OCI-LY7 (cell line): Measurements from ENCODE around the gene SH3BGR. TPM values are rescaled to one million over a fixed set of nuclear protein-coding genes. Genes with fewer than 3 reads are reported as not detected.

ENCODE experiments used
- BruUV-seq: library from RNA; stranded (reverse); fragments of 400-500 nt; replicated peaks from 2 replicates; lab custom pipeline; 2021; lab: Mats Ljungman, UMichigan
- CTCF ChIA-PET: fragments of 300-600 bp; sonication (Branson Sonifier 250); formaldehyde crosslinking; loops from one replicate; lab custom pipeline; 2022; ENCODE audit warnings: antibody characterized with exemption; ENCODE audit not compliant: unreplicated experiment; lab: Charles Lee
- POLR2A ChIA-PET: fragments of 300-600 bp; sonication (Branson Sonifier 250); formaldehyde crosslinking; loops from one replicate; lab custom pipeline; 2022; ENCODE audit warnings: antibody characterized with exemption; lab: Charles Lee
- DNase-seq: peaks from one replicate; pipeline ENCODE4 v3.0.0-alpha.2; 2015; ENCODE audit warnings: low spot score
- H2AFZ ChIP-seq: fragments of 200-600 bp; sonication (generic), shearing (Covaris generic); 2 replicates; pipeline ENCODE4 v1.6.1; 2014; ENCODE audit warnings: mild to moderate bottlenecking, antibody characterized with exemption, low read length, moderate library complexity
- H3K27ac ChIP-seq: fragments of 200-600 bp; sonication (generic); 2 replicates; pipeline ENCODE4 v1.5.1; 2014; ENCODE audit warnings: mixed run types, low read depth, mild to moderate bottlenecking, moderate library complexity, low read length, inconsistent platforms; ENCODE audit not compliant: poor library complexity, severe bottlenecking
- H3K36me3 ChIP-seq: fragments of 200-600 bp; sonication (generic); 2 replicates; pipeline ENCODE4 v1.6.1; 2014; ENCODE audit warnings: mild to moderate bottlenecking, antibody characterized with exemption, low read length, moderate library complexity, mixed read lengths; ENCODE audit not compliant: insufficient read depth
- H3K4me1 ChIP-seq: fragments of 200-600 bp; sonication (generic); 2 replicates; pipeline ENCODE4 v1.5.1; 2014; ENCODE audit warnings: mild to moderate bottlenecking, low read length; ENCODE audit not compliant: insufficient read depth, poor library complexity, severe bottlenecking
- H3K4me2 ChIP-seq: fragments of 200-600 bp; sonication (generic); 2 replicates; pipeline ENCODE4 v1.6.1; 2014; ENCODE audit warnings: mild to moderate bottlenecking, low read length
- H3K4me3 ChIP-seq: fragments of 200-600 bp; sonication (generic); 2 replicates; pipeline ENCODE4 v1.5.1; 2014; ENCODE audit warnings: mild to moderate bottlenecking, low read depth, low read length; ENCODE audit not compliant: poor library complexity, severe bottlenecking
- H3K79me2 ChIP-seq: fragments of 200-600 bp; sonication (generic); 2 replicates; pipeline ENCODE4 v1.6.1; 2016; ENCODE audit warnings: low read depth, mild to moderate bottlenecking, low read length, moderate library complexity, mixed read lengths; ENCODE audit not compliant: insufficient read depth
- H3K9me2 ChIP-seq: fragments of 200-600 bp; sonication (generic); 2 replicates; pipeline ENCODE4 v1.6.1; 2016; ENCODE audit warnings: mild to moderate bottlenecking, low read length, mixed read lengths; ENCODE audit not compliant: insufficient read depth
- H3K9me3 ChIP-seq: fragments of 200-600 bp; sonication (generic); 2 replicates; pipeline ENCODE4 v1.6.1; 2014; ENCODE audit warnings: mild to moderate bottlenecking, mixed run types, low read length, mixed read lengths
- H4K20me1 ChIP-seq: fragments of 200-600 bp; sonication (generic); 2 replicates; pipeline ENCODE4 v1.6.1; 2014; ENCODE audit warnings: mild to moderate bottlenecking, antibody characterized with exemption, low read length, moderate library complexity, mixed read lengths; ENCODE audit not compliant: insufficient read depth
- CTCF ChIP-seq: fragments of 200-600 bp; sonication (generic); conservative IDR thresholded peaks from 2 replicates; pipeline ENCODE4 v1.5.1; 2014; ENCODE audit warnings: mild to moderate bottlenecking, antibody characterized with exemption, low read length, moderate library complexity, mixed read lengths
- EZH2phosphoT487 ChIP-seq: fragments of 200-600 bp; sonication (generic); IDR thresholded peaks from 2 replicates; pipeline ENCODE4 v1.6.1; 2018; ENCODE audit warnings: low read depth, borderline replicate concordance, mild to moderate bottlenecking, mixed run types, antibody characterized with exemption, low read length, moderate library complexity, mixed read lengths
- intact Hi-C: fragments of 100-400 bp; cut with micrococcal nuclease; formaldehyde crosslinking; loops from one replicate; pipeline ENCODE4 v1.10.0; 2022; ENCODE audit not compliant: unreplicated experiment
- total RNA-seq, 2 experiments: library from RNA; depleted of rRNA in 1 of 2; stranded (reverse); fragments of >200 nt in 1 of 2; shearing (Covaris generic) in 1 of 2; gene quantifications; 2 replicates each; pipeline ENCODE4 v1.2.3, GENCODE V29; 2014 to 2022

Gene SH3BGR
- total RNA-seq, 2 experiments from 2014 or later, result 5.4 TPM; not detected in 1

- Histone ChIP-seq H3K4me2 (no peak overlapping the region), H3K9me2 (no peaks in the 10 kb centered on the region), H4K20me1 (no peaks in the 10 kb centered on the region), H3K79me2 (no peaks in the 10 kb centered on the region), H2AFZ (no peak overlapping the region), H3K27ac (no peak overlapping the region), H3K4me1 (no peaks in the 10 kb centered on the region), H3K4me3 (no peak overlapping the region), H3K9me3 (no peaks in the 10 kb centered on the region), H3K36me3 (no peaks in the 10 kb centered on the region)
- no peak for TF ChIP-seq EZH2phosphoT487
- TF ChIP-seq CTCF, result no peak
- POLR2A ChIA-PET, result interaction anchor here (1.4 kb wide), 1 partner anchor 13 kb away, joined by 3 read pairs; no protein-coding TSS in a partner anchor
- CTCF ChIA-PET, result no interaction called here
- no TSS peak for BruUV-seq
- no peak for DNase-seq
- intact Hi-C loops, result no loop called here
Measured at GRCh38 chr21:39535646-39536437, 84.1 kb downstream of the SH3BGR start.

GRCh38 chr21:39536835-39537234 is 85.1 kb downstream of the SH3BGR start:
- BruUV-seq, result no TSS peak
- ChIA-PET POLR2A (no interaction called here), CTCF (no interaction called here)
- DNase-seq, result no peak
- Histone ChIP-seq H2AFZ (no peak overlapping the region), H3K4me1 (no peaks in the 10 kb centered on the region), H3K9me2 (no peaks in the 10 kb centered on the region), H3K27ac (no peak overlapping the region), H3K4me2 (no peak overlapping the region), H3K36me3 (no peaks in the 10 kb centered on the region), H3K9me3 (no peaks in the 10 kb centered on the region), H4K20me1 (no peaks in the 10 kb centered on the region), H3K79me2 (no peaks in the 10 kb centered on the region), H3K4me3 (no peak overlapping the region)
- TF ChIP-seq EZH2phosphoT487 (no peak), CTCF (no peak)
- intact Hi-C loops, result no loop called here

- intact Hi-C loops, result no loop called here
- H3K27ac ChIP-seq, result no peak overlapping the region
- no TSS peak for BruUV-seq
- CTCF ChIA-PET, result no interaction called here
- no peak overlapping the region for H3K4me3 ChIP-seq
- no peaks in the 10 kb centered on the region for H3K9me2 ChIP-seq
- H3K79me2 ChIP-seq, result no peaks in the 10 kb centered on the region
- H2AFZ ChIP-seq, result no peak overlapping the region
- H3K4me2 ChIP-seq, result no peak overlapping the region
- DNase-seq, result no peak
- no peak for TF ChIP-seq EZH2phosphoT487
- POLR2A ChIA-PET, result no interaction called here
- no peaks in the 10 kb centered on the region for H3K9me3 ChIP-seq
- no peaks in the 10 kb centered on the region for H3K4me1 ChIP-seq
- H3K36me3 ChIP-seq, result no peaks in the 10 kb centered on the region
- no peaks in the 10 kb centered on the region for H4K20me1 ChIP-seq
Measured at GRCh38 chr21:39537571-39537970, 85.8 kb downstream of the SH3BGR start.
